Mesenchymal stem cell (in vitro differentiated cells and primary cell): Measurements from ENCODE around the gene MLF2.
"Not testable (repeated sequence)": the region's sequence is repeated elsewhere in the genome, so short reads cannot be mapped to it uniquely, and the experiment has no call there.

Source experiments
- DNase-seq: peaks from one replicate; pipeline ENCODE4 v3.0.0-alpha.2; 2013
- H2AFZ ChIP-seq: one replicate; pipeline ENCODE4 v1.6.1; 2013; ENCODE audit warnings: low read depth, mild to moderate bottlenecking, control low read depth, inconsistent platforms, low read length, moderate library complexity
- H2AK5ac ChIP-seq: 2 replicates; pipeline ENCODE4 v1.6.1; 2013; ENCODE audit warnings: low read length, moderate library complexity, mild to moderate bottlenecking, inconsistent platforms; ENCODE audit not compliant: severe bottlenecking
- H2BK120ac ChIP-seq: one replicate; pipeline ENCODE4 v1.6.1; 2013; ENCODE audit warnings: low read depth, mild to moderate bottlenecking, inconsistent platforms, low read length, moderate library complexity
- H2BK12ac ChIP-seq, 2 experiments: one replicate each; pipeline ENCODE4 v1.6.1; 2013; ENCODE audit warnings: inconsistent platforms in 2 of 2, low read length in 2 of 2, mild to moderate bottlenecking in 2 of 2, moderate library complexity in 2 of 2, control low read depth in 1 of 2
- H2BK15ac ChIP-seq: one replicate; pipeline ENCODE4 v1.6.1; 2013; ENCODE audit warnings: mild to moderate bottlenecking, low read depth, inconsistent platforms; ENCODE audit not compliant: poor library complexity, severe bottlenecking
- H2BK5ac ChIP-seq: 2 replicates; pipeline ENCODE4 v1.6.1; 2013; ENCODE audit warnings: low read depth, mild to moderate bottlenecking, low read length, control low read depth, inconsistent platforms; ENCODE audit not compliant: poor library complexity, severe bottlenecking
- H3K14ac ChIP-seq, 2 experiments: one replicate each; pipeline ENCODE4 v1.6.1; 2013; ENCODE audit warnings: inconsistent platforms in 2 of 2, low read length in 2 of 2, control low read depth in 1 of 2, mild to moderate bottlenecking in 1 of 2, moderate library complexity in 1 of 2
- H3K18ac ChIP-seq, 2 experiments: one replicate each; pipeline ENCODE4 v1.6.1; 2013; ENCODE audit warnings: inconsistent platforms in 2 of 2, low read length in 2 of 2, control low read depth in 1 of 2, low read depth in 1 of 2, mild to moderate bottlenecking in 1 of 2
- H3K23ac ChIP-seq, 2 experiments: one replicate each; pipeline ENCODE4 v1.6.1; 2013; ENCODE audit warnings: inconsistent platforms in 2 of 2, low read length in 2 of 2, mild to moderate bottlenecking in 2 of 2, moderate library complexity in 2 of 2, control low read depth in 1 of 2
- H3K27ac ChIP-seq: 2 replicates; pipeline ENCODE4 v1.5.1; 2013; ENCODE audit warnings: mild to moderate bottlenecking, moderate library complexity, low read length, control low read depth, inconsistent platforms; ENCODE audit not compliant: poor library complexity, severe bottlenecking
- H3K27me3 ChIP-seq, 2 experiments: 2 replicates each; pipeline versions ENCODE4 v1.6.1 to v1.7.0; 2013; ENCODE audit warnings: low read length in 2 of 2, mild to moderate bottlenecking in 2 of 2, moderate library complexity in 2 of 2, control low read depth in 1 of 2, inconsistent platforms in 1 of 2; ENCODE audit not compliant: control insufficient read depth in 1 of 2, insufficient read depth in 1 of 2
- H3K36me3 ChIP-seq, 2 experiments: 2 replicates each; pipeline versions ENCODE4 v1.6.1 to v1.7.0; 2013; ENCODE audit warnings: low read length in 2 of 2, control low read depth in 1 of 2, inconsistent platforms in 1 of 2, low read depth in 1 of 2, mild to moderate bottlenecking in 1 of 2; ENCODE audit not compliant: insufficient read depth in 2 of 2, control insufficient read depth in 1 of 2
- H3K4ac ChIP-seq, 2 experiments: one replicate each; pipeline ENCODE4 v1.6.1; 2013; ENCODE audit warnings: inconsistent platforms in 2 of 2, low read length in 2 of 2, mild to moderate bottlenecking in 2 of 2, moderate library complexity in 2 of 2, control low read depth in 1 of 2, low read depth in 1 of 2
- H3K4me1 ChIP-seq: 2 replicates; pipeline ENCODE4 v1.6.1; 2013; ENCODE audit warnings: low read depth, low read length, control low read depth; ENCODE audit not compliant: control insufficient read depth, insufficient read depth
- H3K4me2 ChIP-seq: 2 replicates; pipeline ENCODE4 v1.6.1; 2013; ENCODE audit warnings: low read length, mild to moderate bottlenecking, inconsistent platforms; ENCODE audit not compliant: poor library complexity, severe bottlenecking
- H3K4me3 ChIP-seq, 2 experiments: 2 replicates each; pipeline versions ENCODE4 v1.5.1 to v1.7.0; 2013; ENCODE audit warnings: low read length in 2 of 2, mild to moderate bottlenecking in 2 of 2, control low read depth in 1 of 2, low read depth in 1 of 2; ENCODE audit not compliant: insufficient read depth in 1 of 2
- H3K79me1 ChIP-seq: replicated peaks from 2 replicates; pipeline ENCODE4 v1.6.1; 2013; ENCODE audit warnings: mild to moderate bottlenecking, control low read depth, low read length, inconsistent platforms; ENCODE audit not compliant: poor library complexity, severe bottlenecking
- H3K9ac ChIP-seq: 2 replicates; pipeline ENCODE4 v1.7.0; 2013; ENCODE audit warnings: mild to moderate bottlenecking, low read length, moderate library complexity
- H3K9me3 ChIP-seq: 2 replicates; pipeline ENCODE4 v1.7.0; 2013; ENCODE audit warnings: mild to moderate bottlenecking, low read length; ENCODE audit not compliant: control insufficient read depth
- H4K8ac ChIP-seq: one replicate; pipeline ENCODE4 v1.6.1; 2013; ENCODE audit warnings: inconsistent platforms, mild to moderate bottlenecking, low read length, moderate library complexity
- H4K91ac ChIP-seq: one replicate; pipeline ENCODE4 v1.6.1; 2013; ENCODE audit warnings: mild to moderate bottlenecking, low read length, inconsistent platforms
- WGBS: methylation state at CpG from one replicate; pipeline ENCODE4 v1.1.7; 2013; ENCODE audit warnings: mixed read lengths; 5-methylcytosine and 5-hydroxymethylcytosine counted together

MLF2 gene

GRCh38 chr12:6708351-6708750 is 44.6 kb downstream of the MLF2 start:
- WGBS = 97% methylated on average over 17 of the region's 21 CpGs
- H3K14ac ChIP-seq, H2BK120ac ChIP-seq, H3K4me2 ChIP-seq, H3K27ac ChIP-seq, H2AK5ac ChIP-seq, H2BK12ac ChIP-seq, H3K18ac ChIP-seq, H2BK5ac ChIP-seq, H3K23ac ChIP-seq, H3K9me3 ChIP-seq, H3K4ac ChIP-seq, H2AFZ ChIP-seq, H3K9ac ChIP-seq, H4K8ac ChIP-seq, H4K91ac ChIP-seq, H3K4me1 ChIP-seq, DNase-seq, H2BK15ac ChIP-seq, H3K79me1 ChIP-seq, H3K36me3 ChIP-seq, H3K4me3 ChIP-seq: not testable (repeated sequence)
- H3K27me3 ChIP-seq = peaks cover 0 to 10% of the 10 kb centered on the region in 2 experiments

DNA sequence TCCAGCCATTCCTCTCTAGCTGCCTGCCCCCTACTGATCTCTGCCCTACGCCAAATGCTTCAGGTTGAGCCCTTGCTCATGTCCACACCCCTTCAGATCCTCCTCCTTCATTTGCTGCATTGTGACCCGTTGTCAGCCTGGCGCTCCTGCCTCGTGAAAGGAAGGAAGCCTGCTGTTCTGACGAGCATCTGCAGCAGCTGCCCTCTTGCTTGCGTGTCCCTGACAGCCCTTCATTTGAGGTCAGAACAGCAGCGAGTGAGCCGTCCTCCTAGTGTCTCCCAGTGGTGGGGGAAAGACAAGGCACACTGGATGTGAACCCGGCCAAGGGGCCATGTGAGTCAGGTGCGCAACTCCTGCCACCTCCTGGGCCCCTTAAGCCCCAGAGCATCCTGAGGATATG is 49.3 kb downstream of the MLF2 start:
- DNase-seq = peak; percentile 56
- Histone ChIP-seq H3K27me3 (peaks cover 11 to 42% of the 10 kb centered on the region in 2 experiments), H3K9me3 (no peaks in the 10 kb centered on the region), H3K9ac (no peak overlapping the region), H2AFZ (peak overlapping the region; percentile 29), H3K79me1 (no peaks in the 10 kb centered on the region), H3K4me2 (no peak overlapping the region), H2AK5ac (no peak overlapping the region), H3K14ac (no peak overlapping the region), H2BK12ac (no peak overlapping the region), H2BK5ac (no peak overlapping the region), H2BK120ac (no peak overlapping the region), H3K23ac (peak overlapping the region in 1 of 2 experiments; percentile 1), H4K91ac (no peak overlapping the region), H2BK15ac (no peak overlapping the region), H3K27ac (no peak overlapping the region), H3K4me3 (no peak overlapping the region), H4K8ac (no peak overlapping the region), H3K4ac (no peak overlapping the region), H3K36me3 (no peaks in the 10 kb centered on the region), H3K18ac (no peak overlapping the region), H3K4me1 (peaks cover 19% of the 10 kb centered on the region)
- 17% methylated on average over 10 of the region's 10 CpGs for WGBS

DNA sequence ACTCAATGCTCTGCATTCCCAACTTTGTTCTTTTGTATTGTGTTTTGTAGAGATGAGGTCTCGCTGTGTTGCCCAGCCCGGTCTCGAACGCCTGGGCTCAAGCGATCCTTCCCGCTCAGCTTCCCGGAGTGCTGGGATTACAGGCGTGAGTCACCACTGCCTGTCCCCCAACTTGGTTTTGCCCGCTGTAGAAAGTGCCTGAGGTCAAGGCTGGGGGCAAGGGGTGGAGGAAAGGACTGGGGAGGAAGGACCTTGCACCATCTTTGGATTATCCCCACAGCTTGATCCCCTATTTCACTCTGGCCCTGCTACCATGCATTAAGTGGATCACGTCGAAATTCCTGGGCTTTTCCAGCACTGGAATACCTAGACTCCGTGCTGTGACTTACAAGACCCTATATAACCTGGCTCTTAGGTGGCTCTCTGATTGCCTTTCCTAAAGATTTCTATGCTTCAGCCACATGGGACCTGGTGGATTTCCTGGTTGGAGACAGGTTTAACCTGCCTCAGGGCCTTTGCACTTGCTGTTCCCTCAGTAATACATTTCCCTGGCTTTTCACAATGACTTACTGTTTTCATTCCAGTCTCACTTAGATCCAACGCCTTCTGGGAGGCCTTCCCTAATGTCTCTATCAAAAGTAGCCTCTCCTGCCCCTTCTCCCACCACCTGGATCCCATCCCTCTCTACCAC is 51.7 kb downstream of the MLF2 start:
- Histone ChIP-seq H3K4ac (no peak overlapping the region), H3K36me3 (peaks cover 0 to 18% of the 10 kb centered on the region in 2 experiments), H3K79me1 (no peaks in the 10 kb centered on the region), H3K27ac (no peak overlapping the region), H3K4me1 (peaks cover 26% of the 10 kb centered on the region), H2AFZ (peak overlapping the region; percentile 8), H2BK5ac (no peak overlapping the region), H3K14ac (no peak overlapping the region), H2BK12ac (no peak overlapping the region), H3K9me3 (no peaks in the 10 kb centered on the region), H3K23ac (no peak overlapping the region), H2AK5ac (peak overlapping the region; percentile 67), H3K27me3 (peaks cover 11 to 46% of the 10 kb centered on the region in 2 experiments), H3K18ac (peak overlapping the region in 1 of 2 experiments; percentile 52), H2BK15ac (no peak overlapping the region), H3K4me3 (peak overlapping the region; percentile 74 to 76), H4K91ac (no peak overlapping the region), H2BK120ac (peak overlapping the region; percentile 35), H3K9ac (peak overlapping the region; percentile 73), H4K8ac (no peak overlapping the region), H3K4me2 (peak overlapping the region; percentile 62)
- WGBS = 29% methylated on average over 13 of the region's 13 CpGs
- DNase-seq = no peak

DNA sequence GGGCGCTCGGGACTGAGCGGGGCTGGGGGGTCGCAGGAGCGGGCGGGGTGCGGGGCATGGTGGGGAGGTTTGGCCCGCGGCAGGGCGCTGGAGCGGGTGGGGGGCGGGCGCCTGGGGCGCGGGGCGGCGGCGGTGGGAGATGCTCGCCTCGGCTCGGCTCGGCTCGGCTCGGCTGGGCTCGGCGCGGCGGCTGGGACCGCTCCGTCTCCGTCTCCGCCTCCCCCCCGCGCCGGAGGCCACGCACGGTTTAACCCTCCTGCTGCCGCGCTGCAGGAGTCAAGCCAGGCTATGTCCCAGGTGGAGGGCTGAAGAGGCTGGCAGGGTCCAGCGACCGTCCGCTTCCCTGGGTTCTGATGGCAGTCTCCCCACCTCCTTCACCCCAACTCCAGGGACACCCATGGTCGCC is 52.3 kb downstream of the MLF2 start, which contains the start of gene PIANP:
TSS of gene PIANP (minus strand) at position 170 of the 406 bp plus-strand sequence. CDS start 2,754 bp downstream, outside the sequence.
- Histone ChIP-seq H3K14ac (peak within 1 kb of the TSS in 1 of 2 experiments; percentile 63), H2AK5ac (peak within 1 kb of the TSS; percentile 67), H2BK15ac (peak within 1 kb of the TSS; percentile 57), H3K4ac (peak within 1 kb of the TSS in 1 of 2 experiments; percentile 7), H3K4me2 (peak within 1 kb of the TSS; percentile 86), H3K18ac (peak within 1 kb of the TSS; percentile 43 to 52), H3K9me3 (no peaks in the 10 kb centered on the region), H3K27me3 (peaks cover 11 to 51% of the 10 kb centered on the region in 2 experiments), H2BK120ac (peak within 1 kb of the TSS; percentile 35), H3K4me3 (peak within 1 kb of the TSS; percentile 74 to 79), H4K8ac (no peak within 1 kb of the TSS), H2AFZ (peak within 1 kb of the TSS; percentile 36), H3K36me3 (peaks cover 0 to 21% of the 10 kb centered on the region in 2 experiments), H3K4me1 (peaks cover 26% of the 10 kb centered on the region), H3K27ac (no peak within 1 kb of the TSS), H3K9ac (peak within 1 kb of the TSS; percentile 73), H2BK12ac (peak within 1 kb of the TSS in 1 of 2 experiments; percentile 49), H2BK5ac (no peak within 1 kb of the TSS), H3K23ac (peak within 1 kb of the TSS in 1 of 2 experiments; percentile 70), H4K91ac (no peak within 1 kb of the TSS), H3K79me1 (no peaks in the 10 kb centered on the region)
- peak; percentile 40 for DNase-seq
- WGBS = under 1% methylated on average over 17 of the region's 43 CpGs
